H1 (cell line): ENCODE measurements around the gene TRIOBP. TPM values are rescaled to one million over a fixed set of nuclear protein-coding genes. Genes with fewer than 3 reads are reported as not detected.

Experiments
- CBX5 ChIP-seq: fragments of 300-800, 300-1000 bp; sonication (generic); IDR thresholded peaks from 2 replicates; pipeline ENCODE4 v1.7.1; 2016; ENCODE audit warnings: antibody characterized with exemption, low read length, low read depth
- EGR1 ChIP-seq: IDR thresholded peaks from 2 replicates; pipeline ENCODE4 v1.6.1; 2011; ENCODE audit warnings: low read depth, low read length, borderline replicate concordance
- HDAC2 ChIP-seq, 2 experiments: fragments of 300-600 bp in 1 of 2; sonication (generic) in 1 of 2; IDR thresholded peaks; 2 replicates each; pipeline ENCODE4 v1.6.1; 2011 to 2012; ENCODE audit warnings: low read depth in 2 of 2, low read length in 2 of 2, mild to moderate bottlenecking in 2 of 2, moderate library complexity in 2 of 2, borderline replicate concordance in 1 of 2, inconsistent platforms in 1 of 2
- PHF8 ChIP-seq: fragments of 200-600 bp; sonication (generic); conservative IDR thresholded peaks from 2 replicates; pipeline ENCODE4 v1.7.1; 2012; ENCODE audit warnings: low read depth, mild to moderate bottlenecking, inconsistent platforms, low read length, moderate library complexity
- RNF2 ChIP-seq: fragments of 200-900, 300-1000 bp; sonication (generic); IDR thresholded peaks from 2 replicates; pipeline ENCODE4 v1.7.1; 2016; ENCODE audit warnings: borderline replicate concordance, low read depth, mild to moderate bottlenecking, antibody characterized with exemption, low read length; ENCODE audit not compliant: poor library complexity, severe bottlenecking; ENCODE audit errors: missing control alignments
- SIX5 ChIP-seq: IDR thresholded peaks from 2 replicates; pipeline ENCODE4 v1.6.1; 2011; ENCODE audit warnings: mild to moderate bottlenecking, low read depth, low read length
- SUZ12 ChIP-seq: fragments of 200-600 bp; sonication (generic); IDR thresholded peaks from 2 replicates; pipeline ENCODE4 v1.6.1; 2012; ENCODE audit warnings: mild to moderate bottlenecking, inconsistent platforms, low read length, moderate library complexity, mixed read lengths
- TCF12 ChIP-seq: IDR thresholded peaks from 2 replicates; pipeline ENCODE4 v1.6.1; 2011; ENCODE audit warnings: low read depth, mild to moderate bottlenecking, low read length
- polyA plus RNA-seq, 7 experiments: library from polyadenylated mRNA; depleted of rRNA in 3 of 7; stranded (reverse) in 5 of 7; unstranded in 2 of 7; fragments of >200 nt in 5 of 7; fragments of 200-250 nt in 2 of 7; gene quantifications; 1 replicate in 5 of 7; 2 replicates in 1 of 7; 4 replicates in 1 of 7; pipeline versions ENCODE4 v1.2.1 to v1.2.3, GENCODE V29; 2011 to 2013; ENCODE audit warnings: missing spikeins in 2 of 7, mixed read lengths in 2 of 7
- total RNA-seq: library from RNA; stranded (reverse); fragmentation: NEBNext Ultra II Directional; extraction: Animal tissue kit (Norgen Biotek cat#: 25700); gene quantifications from 2 replicates; pipeline ENCODE4 v1.2.1, GENCODE V29; 2021

TRIOBP gene
- total and polyA plus RNA-seq, 2 of the 8 experiments (the other 6 are each of a cell fraction or from before 2014, with no cell fraction given), result 18.2 to 27.3 TPM

DNA sequence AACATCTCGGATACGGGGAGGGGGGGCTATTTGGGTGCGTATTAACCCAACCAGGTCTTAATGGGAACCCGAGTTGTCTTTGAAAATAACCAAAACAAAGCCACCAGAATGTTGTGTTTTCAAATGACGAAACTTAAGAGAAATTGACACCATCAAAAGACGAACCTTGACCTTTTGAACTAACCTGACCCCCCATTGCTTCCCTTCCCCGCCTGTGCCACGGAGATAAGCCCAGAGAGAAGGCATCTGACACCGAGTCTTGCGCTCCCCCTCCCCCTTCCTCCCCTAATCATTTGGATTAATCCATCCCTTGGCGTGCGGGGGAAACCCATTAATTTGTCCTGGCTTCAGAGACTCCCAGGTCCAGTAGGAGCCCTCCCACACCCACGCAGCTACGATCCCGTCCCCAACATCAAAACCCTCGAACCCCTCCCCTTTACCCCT, 106.4 kb downstream of the TRIOBP start (continued):
- TF ChIP-seq HDAC2 (IDR thresholded peaks at IDR 0.05; ENCODE audit: borderline replicate concordance in 1 of 2, low read depth in 2 of 2, low read length in 2 of 2) (0 out of 4 replicates have a peak, but pooled peaks of 1 of the 2 experiments have one; percentile 7), CBX5 (no peak), PHF8 (no peak), SUZ12 (peak; percentile 52; the same call in 1 of the 2 replicates), RNF2 (peak; percentile 33), EGR1 (0 out of 2 replicates have a peak, but pooled peaks have one; percentile 31), SIX5 (no peak), TCF12 (no peak)
